ENCODE measurements around the gene SPTBN2. TPM values are rescaled to one million over a fixed set of nuclear protein-coding genes. Genes with fewer than 3 reads are reported as not detected.

The SPTBN2 gene
- total RNA-seq, 1 experiment from 2014 or later: 7.3 TPM

- 0 out of 2 replicates have a peak, but pooled peaks have one; percentile 9 for ATAC-seq
- H3K27ac ChIP-seq (ENCODE audit: low read length): no peak overlapping the region
- ChIA-PET CTCF (no interaction called here), POLR2A (interaction anchor here (0.6 kb wide), 1 partner anchor 290 kb away, joined by 4 read pairs; no protein-coding TSS in a partner anchor)
- no peaks in the 10 kb centered on the region for H3K36me3 ChIP-seq (ENCODE audit: control insufficient read depth, insufficient read depth, low read length)
- TF ChIP-seq REST (IDR thresholded peaks at IDR 0.05; ENCODE audit: insufficient read depth in 1 of 2, low read depth in 2 of 2, low read length in 1 of 2) (no peak), POLR2AphosphoS5 (IDR thresholded peaks at IDR 0.05; ENCODE audit: low read depth, low read length) (no peak), SIN3A (IDR thresholded peaks at IDR 0.05; ENCODE audit: borderline replicate concordance, insufficient read depth, low read depth, low read length) (no peak), CTCF (IDR thresholded peaks at IDR 0.05) (no peak), TCF7L2 (IDR thresholded peaks at IDR 0.05; ENCODE audit: low read depth, low read length) (no peak)
- DNase-seq (ENCODE audit: low read depth, low spot score): no peak
- H3K27me3 ChIP-seq (ENCODE audit: control insufficient read depth, insufficient read depth, low read length): no peaks in the 10 kb centered on the region
- no peaks in the 10 kb centered on the region for H3K9me3 ChIP-seq (ENCODE audit: control insufficient read depth, insufficient read depth, low read depth, low read length)
- BruUV-seq (replicated peaks): no TSS peak
- H3K4me1 ChIP-seq (ENCODE audit: control insufficient read depth, insufficient read depth, low read length): no peaks in the 10 kb centered on the region
- H3K4me3 ChIP-seq (ENCODE audit: low read depth in 2 of 2, low read length in 2 of 2): no peak overlapping the region
- intact Hi-C loops (cut with micrococcal nuclease; ENCODE audit: unreplicated experiment): no loop called here
- in situ Hi-C loops (cut with HindIII; ENCODE audit: low pct_unique_long_range_greater_than_20kb, low sequenced_read_pairs): no loop called here
These were observed 41.9 kb downstream of the SPTBN2 start for GRCh38 chr11:66686801-66687750.

GRCh38 chr11:66686100-66686785 lies 42.8 kb downstream of the SPTBN2 start:
- no peak overlapping the region for H3K4me3 ChIP-seq (ENCODE audit: low read depth in 2 of 2, low read length in 2 of 2)
- CTCF ChIA-PET: interaction anchor here (0.9 kb wide), 1 partner anchor 257 kb away, joined by 4 read pairs; no protein-coding TSS in a partner anchor
- DNase-seq (ENCODE audit: low read depth, low spot score): no peak
- POLR2A ChIA-PET: no interaction called here
- H3K4me1 ChIP-seq (ENCODE audit: control insufficient read depth, insufficient read depth, low read length): no peaks in the 10 kb centered on the region
- in situ Hi-C loops (cut with HindIII; ENCODE audit: low pct_unique_long_range_greater_than_20kb, low sequenced_read_pairs): no loop called here
- TF ChIP-seq REST (IDR thresholded peaks at IDR 0.05; ENCODE audit: insufficient read depth in 1 of 2, low read depth in 2 of 2, low read length in 1 of 2) (no peak), TCF7L2 (IDR thresholded peaks at IDR 0.05; ENCODE audit: low read depth, low read length) (no peak), CTCF (IDR thresholded peaks at IDR 0.05) (no peak), POLR2AphosphoS5 (IDR thresholded peaks at IDR 0.05; ENCODE audit: low read depth, low read length) (no peak), SIN3A (IDR thresholded peaks at IDR 0.05; ENCODE audit: borderline replicate concordance, insufficient read depth, low read depth, low read length) (no peak)
- no peaks in the 10 kb centered on the region for H3K27me3 ChIP-seq (ENCODE audit: control insufficient read depth, insufficient read depth, low read length)
- H3K27ac ChIP-seq (ENCODE audit: low read length): no peak overlapping the region
- BruUV-seq (replicated peaks): no TSS peak
- intact Hi-C loops (cut with micrococcal nuclease; ENCODE audit: unreplicated experiment): no loop called here
- no peak for ATAC-seq
- H3K9me3 ChIP-seq (ENCODE audit: control insufficient read depth, insufficient read depth, low read depth, low read length): no peaks in the 10 kb centered on the region
- H3K36me3 ChIP-seq (ENCODE audit: control insufficient read depth, insufficient read depth, low read length): no peaks in the 10 kb centered on the region
